ENCODE results near the gene MAP3K14.

DNA sequence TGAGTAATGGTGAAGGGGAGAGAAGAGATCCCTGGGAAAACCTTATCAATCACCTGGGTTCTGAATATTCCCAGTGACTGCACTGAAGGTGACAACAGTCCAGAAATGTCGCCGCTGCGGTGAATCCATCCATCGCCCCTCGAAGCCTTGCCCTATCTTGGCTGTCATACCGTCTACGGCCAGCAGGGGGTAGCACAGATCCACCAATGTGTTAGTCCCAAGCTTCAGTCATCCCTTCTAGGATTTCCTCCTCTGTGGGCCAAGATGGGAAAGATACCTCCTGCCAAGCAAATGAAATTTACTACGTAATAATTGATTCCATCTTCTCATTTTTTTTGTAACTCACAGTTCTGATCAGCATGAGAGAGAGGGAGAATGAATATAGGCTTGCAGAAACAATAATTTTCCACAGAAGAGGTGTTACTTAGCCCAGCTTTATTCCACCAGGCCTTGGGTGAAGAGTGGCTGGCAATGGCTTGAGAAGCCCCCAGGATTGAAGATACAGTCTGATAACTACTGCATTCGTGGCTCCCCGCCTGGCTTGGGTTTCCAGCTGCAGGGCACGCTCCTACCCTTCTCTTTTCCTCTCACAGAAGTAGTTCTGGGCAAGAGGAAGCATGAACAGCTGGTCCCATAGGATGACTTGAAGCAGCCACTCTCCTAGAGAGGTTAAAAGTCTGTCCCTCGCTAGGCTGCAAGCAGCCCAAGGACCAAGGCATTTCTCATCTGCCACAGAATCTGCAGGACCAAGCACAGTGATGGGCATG lies 97.7 kb downstream of the MAP3K14 start:
- TF ChIP-seq RAD21 (IDR thresholded peaks at IDR 0.05) (peak; percentile 96 to 97), TAF1 (conservative IDR thresholded peaks at IDR 0.05) (no peak)
- TF ChIP-seq, protein P1, sequence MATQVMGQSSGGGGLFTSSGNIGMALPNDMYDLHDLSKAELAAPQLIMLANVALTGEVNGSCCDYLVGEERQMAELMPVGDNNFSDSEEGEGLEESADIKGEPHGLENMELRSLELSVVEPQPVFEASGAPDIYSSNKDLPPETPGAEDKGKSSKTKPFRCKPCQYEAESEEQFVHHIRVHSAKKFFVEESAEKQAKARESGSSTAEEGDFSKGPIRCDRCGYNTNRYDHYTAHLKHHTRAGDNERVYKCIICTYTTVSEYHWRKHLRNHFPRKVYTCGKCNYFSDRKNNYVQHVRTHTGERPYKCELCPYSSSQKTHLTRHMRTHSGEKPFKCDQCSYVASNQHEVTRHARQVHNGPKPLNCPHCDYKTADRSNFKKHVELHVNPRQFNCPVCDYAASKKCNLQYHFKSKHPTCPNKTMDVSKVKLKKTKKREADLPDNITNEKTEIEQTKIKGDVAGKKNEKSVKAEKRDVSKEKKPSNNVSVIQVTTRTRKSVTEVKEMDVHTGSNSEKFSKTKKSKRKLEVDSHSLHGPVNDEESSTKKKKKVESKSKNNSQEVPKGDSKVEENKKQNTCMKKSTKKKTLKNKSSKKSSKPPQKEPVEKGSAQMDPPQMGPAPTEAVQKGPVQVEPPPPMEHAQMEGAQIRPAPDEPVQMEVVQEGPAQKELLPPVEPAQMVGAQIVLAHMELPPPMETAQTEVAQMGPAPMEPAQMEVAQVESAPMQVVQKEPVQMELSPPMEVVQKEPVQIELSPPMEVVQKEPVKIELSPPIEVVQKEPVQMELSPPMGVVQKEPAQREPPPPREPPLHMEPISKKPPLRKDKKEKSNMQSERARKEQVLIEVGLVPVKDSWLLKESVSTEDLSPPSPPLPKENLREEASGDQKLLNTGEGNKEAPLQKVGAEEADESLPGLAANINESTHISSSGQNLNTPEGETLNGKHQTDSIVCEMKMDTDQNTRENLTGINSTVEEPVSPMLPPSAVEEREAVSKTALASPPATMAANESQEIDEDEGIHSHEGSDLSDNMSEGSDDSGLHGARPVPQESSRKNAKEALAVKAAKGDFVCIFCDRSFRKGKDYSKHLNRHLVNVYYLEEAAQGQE (IDR thresholded peaks at IDR 0.05) = no peak
- TF ChIP-seq, protein P2, sequence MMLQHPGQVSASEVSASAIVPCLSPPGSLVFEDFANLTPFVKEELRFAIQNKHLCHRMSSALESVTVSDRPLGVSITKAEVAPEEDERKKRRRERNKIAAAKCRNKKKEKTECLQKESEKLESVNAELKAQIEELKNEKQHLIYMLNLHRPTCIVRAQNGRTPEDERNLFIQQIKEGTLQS (IDR thresholded peaks at IDR 0.05) = no peak

All from liver (tissue), 2 donors.